BLaER1 (cell line): ENCODE results near the gene MSH5.
"Not testable (repeated sequence)": the region's sequence is repeated elsewhere in the genome, so short reads cannot be mapped to it uniquely, and the experiment has no call there.

Experiments
- H3K27ac ChIP-seq: shearing (Covaris generic); formaldehyde crosslinking; 2 replicates; pipeline ENCODE4 v1.8.1; 2022
- H3K27me3 ChIP-seq: shearing (Covaris generic); formaldehyde crosslinking; 2 replicates; pipeline ENCODE4 v1.8.1; 2022
- H3K36me3 ChIP-seq: shearing (Covaris generic); formaldehyde crosslinking; 2 replicates; pipeline ENCODE4 v1.8.1; 2022
- H3K4me1 ChIP-seq: shearing (Covaris generic); formaldehyde crosslinking; 2 replicates; pipeline ENCODE4 v1.8.1; 2022
- H3K4me2 ChIP-seq: shearing (Covaris generic); formaldehyde crosslinking; 2 replicates; pipeline ENCODE4 v1.8.1; 2022
- H3K4me3 ChIP-seq: shearing (Covaris generic); formaldehyde crosslinking; 2 replicates; pipeline ENCODE4 v1.8.1; 2022
- H3K9ac ChIP-seq: shearing (Covaris generic); formaldehyde crosslinking; 2 replicates; pipeline ENCODE4 v1.8.1; 2022
- H3K9me3 ChIP-seq: shearing (Covaris generic); formaldehyde crosslinking; 2 replicates; pipeline ENCODE4 v1.8.1; 2022
- H4K20me1 ChIP-seq: shearing (Covaris generic); formaldehyde crosslinking; 2 replicates; pipeline ENCODE4 v1.8.1; 2022
- Cebpa-rat ChIP-seq: shearing (Covaris generic); IDR thresholded peaks from 2 replicates; pipeline ENCODE4 v1.8.1; 2022

The MSH5 gene

GRCh38 chr6:31701666-31702404, 38.0 kb upstream of the MSH5 start:
- Histone ChIP-seq H3K4me2 (peak overlapping the region; percentile 91), H3K36me3 (peaks cover 40% of the 10 kb centered on the region), H3K9me3 (no peaks in the 10 kb centered on the region), H3K4me1 (peaks cover 36% of the 10 kb centered on the region), H3K27me3 (no peaks in the 10 kb centered on the region), H4K20me1 (peaks cover 12% of the 10 kb centered on the region), H3K9ac (peak overlapping the region; percentile 92), H3K27ac (peak overlapping the region; percentile 91), H3K4me3 (peak overlapping the region; percentile 83)
- TF ChIP-seq Cebpa-rat, result no peak

GRCh38 chr6:31702405-31702818, 37.4 kb upstream of the MSH5 start:
- peak overlapping the region; percentile 91 for H3K27ac ChIP-seq

GRCh38 chr6:31702819-31703716, 36.7 kb upstream of the MSH5 start, which contains the start of gene ABHD16A:
Gene ABHD16A, minus strand, starts transcription at chr6:31703324. Its CDS starts 43 bp downstream, at chr6:31703281.
- H3K4me3 ChIP-seq, result peak within 1 kb of the TSS; percentile 83
- peak within 1 kb of the TSS; percentile 92 for H3K9ac ChIP-seq
- H3K36me3 ChIP-seq, result peaks cover 30% of the 10 kb centered on the region
- peak; percentile 100 for TF ChIP-seq Cebpa-rat
- H3K9me3 ChIP-seq, result no peaks in the 10 kb centered on the region
- peak within 1 kb of the TSS; percentile 91 for H3K4me2 ChIP-seq
- no peaks in the 10 kb centered on the region for H3K27me3 ChIP-seq
- H3K27ac ChIP-seq, result peak within 1 kb of the TSS; percentile 91
- H4K20me1 ChIP-seq, result peaks cover 10% of the 10 kb centered on the region
- H3K4me1 ChIP-seq, result peaks cover 45% of the 10 kb centered on the region

More at GRCh38 chr6:31702405-31702818, 37.4 kb upstream of the MSH5 start:
- Histone ChIP-seq H3K4me1 (peaks cover 42% of the 10 kb centered on the region), H3K9ac (peak overlapping the region; percentile 92), H4K20me1 (peaks cover 10% of the 10 kb centered on the region), H3K27me3 (no peaks in the 10 kb centered on the region), H3K36me3 (peaks cover 35% of the 10 kb centered on the region), H3K4me3 (peak overlapping the region; percentile 83), H3K9me3 (no peaks in the 10 kb centered on the region), H3K4me2 (peak overlapping the region; percentile 91)
- no peak for TF ChIP-seq Cebpa-rat

GRCh38 chr6:31705931-31706330, 33.9 kb upstream of the MSH5 start:
- no peaks in the 10 kb centered on the region for H3K9me3 ChIP-seq
- TF ChIP-seq Cebpa-rat, result no peak
- no peaks in the 10 kb centered on the region for H3K27me3 ChIP-seq
- no peak overlapping the region for H3K27ac ChIP-seq
- H4K20me1 ChIP-seq, result peaks cover 10% of the 10 kb centered on the region
- H3K4me3 ChIP-seq, result no peak overlapping the region
- H3K9ac ChIP-seq, result no peak overlapping the region
- peaks cover 62% of the 10 kb centered on the region for H3K4me1 ChIP-seq
- H3K36me3 ChIP-seq, result peaks cover 7% of the 10 kb centered on the region
- H3K4me2 ChIP-seq, result no peak overlapping the region

- Histone ChIP-seq H4K20me1 (peaks cover 5% of the 10 kb centered on the region), H3K27me3 (no peaks in the 10 kb centered on the region), H3K27ac (no peak within 1 kb of the TSS), H3K36me3 (0 out of 2 replicates have a peak, but pooled peaks cover under 1% of the 10 kb centered on the region), H3K4me2 (peak within 1 kb of the TSS; percentile 33), H3K9me3 (no peaks in the 10 kb centered on the region), H3K9ac (no peak within 1 kb of the TSS), H3K4me3 (no peak within 1 kb of the TSS), H3K4me1 (peaks cover 62% of the 10 kb centered on the region)
- no peak for TF ChIP-seq Cebpa-rat
Observed at GRCh38 chr6:31706599-31706998, 33.2 kb upstream of the MSH5 start, which contains the start of gene LY6G6F. Gene LY6G6F, plus strand, starts transcription at chr6:31706866. Its CDS starts 41 bp downstream, at chr6:31706907.

GRCh38 chr6:31707701-31708100, 32.1 kb upstream of the MSH5 start:
- no peak overlapping the region for H3K4me3 ChIP-seq
- no peaks in the 10 kb centered on the region for H4K20me1 ChIP-seq
- H3K4me2 ChIP-seq, result peak overlapping the region; percentile 33
- no peaks in the 10 kb centered on the region for H3K9me3 ChIP-seq
- no peak overlapping the region for H3K9ac ChIP-seq
- no peak for TF ChIP-seq Cebpa-rat
- H3K27me3 ChIP-seq, result no peaks in the 10 kb centered on the region
- peaks cover 66% of the 10 kb centered on the region for H3K4me1 ChIP-seq
- no peaks in the 10 kb centered on the region for H3K36me3 ChIP-seq
- H3K27ac ChIP-seq, result no peak overlapping the region

GRCh38 chr6:31708224-31708623, 31.6 kb upstream of the MSH5 start:
- Histone ChIP-seq H3K27me3 (no peaks in the 10 kb centered on the region), H3K4me3 (no peak overlapping the region), H3K9me3 (no peaks in the 10 kb centered on the region), H3K9ac (no peak overlapping the region), H3K4me2 (peak overlapping the region; percentile 33), H3K36me3 (no peaks in the 10 kb centered on the region), H3K27ac (no peak overlapping the region; the same call in 1 of the 2 replicates), H3K4me1 (peaks cover 70% of the 10 kb centered on the region), H4K20me1 (no peaks in the 10 kb centered on the region)
- TF ChIP-seq Cebpa-rat, result no peak

GRCh38 chr6:31709157-31709556, 30.6 kb upstream of the MSH5 start:
- not testable (repeated sequence) for H3K9me3 ChIP-seq, H3K4me2 ChIP-seq, H3K27me3 ChIP-seq, H3K9ac ChIP-seq, H3K36me3 ChIP-seq, H4K20me1 ChIP-seq, H3K4me3 ChIP-seq, H3K27ac ChIP-seq
- H3K4me1 ChIP-seq, result peaks cover 71% of the 10 kb centered on the region

- Histone ChIP-seq H3K27ac (no peak overlapping the region), H3K4me2 (peak overlapping the region; percentile 52)
- TF ChIP-seq Cebpa-rat, result no peak
Observed at GRCh38 chr6:31710523-31711219, 29.1 kb upstream of the MSH5 start.

More at GRCh38 chr6:31710523-31711219, 29.1 kb upstream of the MSH5 start:
- H4K20me1 ChIP-seq, result no peaks in the 10 kb centered on the region
- H3K9me3 ChIP-seq, result no peaks in the 10 kb centered on the region
- peaks cover 85% of the 10 kb centered on the region for H3K4me1 ChIP-seq
- no peak overlapping the region for H3K4me3 ChIP-seq
- no peaks in the 10 kb centered on the region for H3K27me3 ChIP-seq
- H3K36me3 ChIP-seq, result no peaks in the 10 kb centered on the region
- H3K9ac ChIP-seq, result no peak overlapping the region
